ENCODE data around the gene MSANTD2.

Gene MSANTD2

GRCh38 chr11:124728134-124728533 is 72.1 kb downstream of the MSANTD2 start:
- no peak for DNase-seq

- no peak for DNase-seq
These were observed 72.7 kb downstream of the MSANTD2 start for GRCh38 chr11:124727474-124727873.

GRCh38 chr11:124725719-124726105 is 74.5 kb downstream of the MSANTD2 start:
- DNase-seq, result no peak

- no peak for DNase-seq
These were observed 75.1 kb downstream of the MSANTD2 start for GRCh38 chr11:124724979-124725718.

- DNase-seq, result no peak
These were observed 78.0 kb downstream of the MSANTD2 start for GRCh38 chr11:124722176-124722575.

- DNase-seq, result no peak
These were observed 80.7 kb downstream of the MSANTD2 start for GRCh38 chr11:124719534-124719933.

- DNase-seq, result no peak
These were observed 81.4 kb downstream of the MSANTD2 start for GRCh38 chr11:124718801-124719200.

- peak; percentile 31 for DNase-seq
These were observed 82.2 kb downstream of the MSANTD2 start for GRCh38 chr11:124717786-124718651.

GRCh38 chr11:124717421-124717785 is 82.8 kb downstream of the MSANTD2 start:
- no peak for DNase-seq

GRCh38 chr11:124716591-124716990 is 83.6 kb downstream of the MSANTD2 start:
- no peak for DNase-seq

All from CD4-positive, alpha-beta T cell treated with Interleukin-17A for 1 hour (primary cell).